Measurements from ENCODE around the gene CHKB.
A peak's percentile ranks its signal among the peaks of the same experiment; 100 is the strongest.

DNA sequence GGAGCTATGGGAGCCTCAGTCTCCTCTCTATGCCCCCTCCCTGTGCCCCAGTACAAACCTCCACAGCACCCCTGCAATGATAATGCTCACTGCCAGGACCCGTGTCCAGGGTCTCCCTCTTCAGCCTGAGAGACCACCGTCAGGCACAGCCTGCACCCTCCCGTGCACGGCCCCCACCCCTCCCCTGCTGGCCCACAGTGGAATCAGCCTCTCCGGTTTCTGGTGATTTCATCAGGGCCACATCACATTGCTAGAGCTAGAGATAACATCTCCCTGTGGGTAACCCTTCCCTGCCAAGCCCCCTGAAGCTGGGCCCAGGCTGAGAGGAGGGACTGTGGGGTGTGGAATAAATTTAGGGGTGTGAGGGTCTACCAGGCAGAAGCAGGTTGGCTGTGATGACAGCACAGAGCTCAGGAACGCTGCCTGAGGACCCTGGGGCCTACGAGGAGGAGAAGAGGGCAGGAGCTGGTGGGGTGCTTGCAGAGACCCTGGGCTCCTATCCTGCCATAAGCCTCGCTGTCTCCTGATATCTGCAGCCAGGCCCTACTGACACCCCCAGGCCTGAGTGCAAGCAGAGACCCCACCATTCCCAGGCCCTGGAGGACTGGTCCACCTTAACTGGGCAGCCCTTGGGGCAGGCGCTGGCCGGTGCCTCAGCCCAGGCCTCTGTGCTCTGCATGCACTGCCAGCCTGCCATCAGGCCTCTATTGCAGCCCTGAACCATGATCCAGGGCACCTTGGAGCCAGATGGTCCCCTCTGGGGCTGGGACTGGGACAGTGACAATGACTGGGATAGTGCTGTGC lies 36.9 kb downstream of the CHKB start, which contains the start of gene KLHDC7B:
- no peak for TF ChIP-seq EZH2 (IDR thresholded peaks at IDR 0.05; ENCODE audit: low read length, missing control alignments)
- TF ChIP-seq, protein P1, sequence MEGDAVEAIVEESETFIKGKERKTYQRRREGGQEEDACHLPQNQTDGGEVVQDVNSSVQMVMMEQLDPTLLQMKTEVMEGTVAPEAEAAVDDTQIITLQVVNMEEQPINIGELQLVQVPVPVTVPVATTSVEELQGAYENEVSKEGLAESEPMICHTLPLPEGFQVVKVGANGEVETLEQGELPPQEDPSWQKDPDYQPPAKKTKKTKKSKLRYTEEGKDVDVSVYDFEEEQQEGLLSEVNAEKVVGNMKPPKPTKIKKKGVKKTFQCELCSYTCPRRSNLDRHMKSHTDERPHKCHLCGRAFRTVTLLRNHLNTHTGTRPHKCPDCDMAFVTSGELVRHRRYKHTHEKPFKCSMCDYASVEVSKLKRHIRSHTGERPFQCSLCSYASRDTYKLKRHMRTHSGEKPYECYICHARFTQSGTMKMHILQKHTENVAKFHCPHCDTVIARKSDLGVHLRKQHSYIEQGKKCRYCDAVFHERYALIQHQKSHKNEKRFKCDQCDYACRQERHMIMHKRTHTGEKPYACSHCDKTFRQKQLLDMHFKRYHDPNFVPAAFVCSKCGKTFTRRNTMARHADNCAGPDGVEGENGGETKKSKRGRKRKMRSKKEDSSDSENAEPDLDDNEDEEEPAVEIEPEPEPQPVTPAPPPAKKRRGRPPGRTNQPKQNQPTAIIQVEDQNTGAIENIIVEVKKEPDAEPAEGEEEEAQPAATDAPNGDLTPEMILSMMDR (conservative IDR thresholded peaks at IDR 0.05 in 1 of 2, IDR thresholded peaks at IDR 0.05 in 1 of 2; ENCODE audit: low read depth in 1 of 2, low read length in 2 of 2) = peak; percentile 16 to 31

Data from fibroblast of lung (primary cell).